Right lobe of liver (tissue), 4 donors: ENCODE results near the gene RTN3.

ENCODE experiments used
- CTCF ChIP-seq, 4 donors: fragments of 200-600 bp in 3 of 4; fragments of 450-650 bp in 1 of 4; IDR thresholded peaks; one replicate each; pipeline versions ENCODE4 v1.5.1 to v1.8.0; 2016 to 2022; ENCODE audit warnings: antibody characterized with exemption in 4 of 4, mild to moderate bottlenecking in 2 of 4
- POLR2A ChIP-seq: fragments of 450-650 bp; IDR thresholded peaks from one replicate; pipeline ENCODE4 v1.6.1; 2017; ENCODE audit warnings: antibody characterized with exemption, mild to moderate bottlenecking
- donor health status: DM: no; HTN: no; CAD: no.
- donor health status: DM: no; HTN: no; CAD: no.
- donor health status: DM: no; HTN: yes; CAD: no.

GRCh38 chr11:63761188-63761587 lies 79.9 kb downstream of the RTN3 start:
- TF ChIP-seq CTCF (IDR thresholded peaks at IDR 0.05) (no peak), POLR2A (no peak)
